Endothelial cell of umbilical vein (primary cell): ENCODE results near the gene STON2. TPM values are rescaled to one million over a fixed set of nuclear protein-coding genes. Genes with fewer than 3 reads are reported as not detected.

ENCODE experiments used
- BruUV-seq: library from RNA; stranded (reverse); fragments of 400-500 nt; replicated peaks from 2 replicates; lab custom pipeline; 2021; lab: Mats Ljungman, UMichigan
- CTCF ChIA-PET: fragments of 300-600, 350-600 bp; sonication (Branson Sonifier 250); formaldehyde crosslinking; loops from one replicate; lab custom pipeline; 2021; ENCODE audit warnings: antibody characterized with exemption, inconsistent platforms; lab: Charles Lee
- POLR2A ChIA-PET: fragments of 300-600, 350-600 bp; sonication (Branson Sonifier 250); formaldehyde crosslinking; loops from one replicate; lab custom pipeline; 2021; ENCODE audit warnings: antibody characterized with exemption, inconsistent platforms; lab: Charles Lee
- DNase-seq: peaks from one replicate; pipeline ENCODE4 v3.0.0-alpha.2; 2011; ENCODE audit warnings: low read depth, low spot score
- FAIRE-seq: peaks from 2 replicates; lab custom pipeline; 2011; peaks lifted over from hg19 to GRCh38; lab: Jason Lieb, UNC
- H2AFZ ChIP-seq: 2 replicates; pipeline ENCODE4 v1.6.0; 2012; ENCODE audit warnings: low read depth, low read length, control low read depth, inconsistent platforms
- H3K27ac ChIP-seq: 2 replicates; pipeline ENCODE4 v1.5.1; 2011; ENCODE audit warnings: low read depth, mild to moderate bottlenecking, control low read depth, low read length, moderate library complexity; ENCODE audit not compliant: insufficient read depth
- H3K27me3 ChIP-seq, 2 experiments: 2 replicates each; pipeline versions ENCODE4 v1.6.0 to v1.6.1; 2011; ENCODE audit warnings: low read length in 2 of 2, mixed read lengths in 1 of 2; ENCODE audit not compliant: control insufficient read depth in 2 of 2, insufficient read depth in 2 of 2
- H3K36me3 ChIP-seq, 2 experiments: 2 replicates in 1 of 2; 3 replicates in 1 of 2; pipeline ENCODE4 v1.5.1; 2011; ENCODE audit warnings: low read length in 2 of 2, mild to moderate bottlenecking in 1 of 2, moderate library complexity in 1 of 2; ENCODE audit not compliant: control insufficient read depth in 2 of 2, insufficient read depth in 2 of 2; ENCODE audit errors: extremely low read depth in 1 of 2
- H3K4me1 ChIP-seq: 3 replicates; pipeline ENCODE4 v1.5.1; 2011; ENCODE audit warnings: mild to moderate bottlenecking, low read length; ENCODE audit not compliant: control insufficient read depth, insufficient read depth; ENCODE audit errors: extremely low read depth
- H3K4me2 ChIP-seq: 2 replicates; pipeline ENCODE4 v1.6.1; 2011; ENCODE audit warnings: low read length, control low read depth, mixed read lengths; ENCODE audit not compliant: insufficient read depth
- H3K4me3 ChIP-seq, 3 experiments: fragments of 200-600 bp in 1 of 3; sonication (generic), shearing (Covaris generic) in 1 of 3; replicated peaks in 1 of 3; 2 replicates each; pipeline ENCODE4 v1.5.1; 2011 to 2016; ENCODE audit warnings: control low read depth in 3 of 3, low read length in 3 of 3, mild to moderate bottlenecking in 2 of 3, inconsistent platforms in 1 of 3, low read depth in 1 of 3, moderate library complexity in 1 of 3; ENCODE audit not compliant: insufficient read depth in 1 of 3
- H3K79me2 ChIP-seq: 2 replicates; pipeline ENCODE4 v1.6.0; 2012; ENCODE audit warnings: low read length, inconsistent platforms; ENCODE audit not compliant: control insufficient read depth, insufficient read depth
- H3K9ac ChIP-seq: replicated peaks from 2 replicates; pipeline ENCODE3; 2011; ENCODE audit warnings: low read length, control low read depth; ENCODE audit not compliant: insufficient read depth; ENCODE audit errors: extremely low read depth
- H3K9me1 ChIP-seq: replicated peaks from 3 replicates; pipeline ENCODE4 v1.6.0; 2011; ENCODE audit warnings: mild to moderate bottlenecking, low read length; ENCODE audit not compliant: control insufficient read depth, insufficient read depth; ENCODE audit errors: extremely low read depth
- H3K9me3 ChIP-seq: replicated peaks from 2 replicates; pipeline ENCODE4 v1.5.1; 2012; ENCODE audit warnings: low read length, inconsistent platforms; ENCODE audit not compliant: control insufficient read depth, insufficient read depth
- H4K20me1 ChIP-seq: replicated peaks from 2 replicates; pipeline ENCODE3; 2011; ENCODE audit warnings: mild to moderate bottlenecking, low read length; ENCODE audit not compliant: control insufficient read depth, insufficient read depth; ENCODE audit errors: extremely low read depth
- CTCF ChIP-seq, 2 donors: IDR thresholded peaks; 1 replicate in 1 of 2; 2 replicates in 1 of 2; pipeline ENCODE4 v1.5.1; 2011; ENCODE audit warnings: low read length in 2 of 2, mild to moderate bottlenecking in 2 of 2, moderate library complexity in 2 of 2, control low read depth in 1 of 2, inconsistent platforms in 1 of 2, low read depth in 1 of 2; ENCODE audit not compliant: insufficient read depth in 1 of 2; ENCODE audit errors: extremely low read depth in 1 of 2
- EZH2 ChIP-seq: IDR thresholded peaks from 2 replicates; pipeline ENCODE4 v1.6.1; 2012; ENCODE audit warnings: borderline replicate concordance, low read depth, mild to moderate bottlenecking, moderate library complexity, low read length, inconsistent platforms; ENCODE audit not compliant: severe bottlenecking
- FOS ChIP-seq: IDR thresholded peaks from 2 replicates; pipeline ENCODE4 v1.6.1; 2011; ENCODE audit warnings: mild to moderate bottlenecking, low read length, moderate library complexity, borderline replicate concordance; ENCODE audit not compliant: insufficient read depth
- GATA2 ChIP-seq: IDR thresholded peaks from 2 replicates; pipeline ENCODE4 v1.7.0; 2011; ENCODE audit warnings: low read depth, mild to moderate bottlenecking, moderate library complexity, mixed read lengths, low read length; ENCODE audit not compliant: insufficient read length, insufficient read depth
- JUN ChIP-seq: IDR thresholded peaks from 2 replicates; pipeline ENCODE4 v1.6.1; 2011; ENCODE audit warnings: borderline replicate concordance, low read depth; ENCODE audit not compliant: insufficient read length, insufficient read depth
- MAX ChIP-seq: IDR thresholded peaks from 2 replicates; pipeline ENCODE4 v1.6.1; 2011; ENCODE audit not compliant: insufficient read depth, insufficient read length
- MYC ChIP-seq: IDR thresholded peaks from one replicate; pipeline ENCODE4 v1.6.1; 2011; ENCODE audit warnings: mild to moderate bottlenecking, low read depth, low read length
- POLR2A ChIP-seq: IDR thresholded peaks from 2 replicates; pipeline ENCODE4 v1.6.1; 2012; ENCODE audit warnings: low read depth, mild to moderate bottlenecking, control low read depth, low read length
- POLR2AphosphoS5 ChIP-seq: IDR thresholded peaks from 2 replicates; pipeline ENCODE4 v1.6.1; 2012; ENCODE audit warnings: low read depth, mild to moderate bottlenecking, control low read depth, low read length, moderate library complexity; ENCODE audit not compliant: insufficient read depth
- dilution Hi-C: fragments of 300-500 bp; cut with MboI; formaldehyde crosslinking; loops from one replicate; pipeline ENCODE4 v1.15.0; 2019; ENCODE audit warnings: low sequenced_read_pairs; ENCODE audit not compliant: extremely low pct_ligation_motif_present
- intact Hi-C: fragments of 100-400 bp; cut with micrococcal nuclease; formaldehyde crosslinking; loops from one replicate; pipeline ENCODE4 v1.10.0; 2022
- polyA plus RNA-seq, 4 experiments: library from polyadenylated mRNA; depleted of rRNA in 3 of 4; stranded (reverse) in 3 of 4; unstranded in 1 of 4; fragments of >200 nt; gene quantifications; 2 replicates each; pipeline versions ENCODE4 v1.2.1 to v1.2.3, GENCODE V29; 2011 to 2012; ENCODE audit warnings: missing spikeins in 1 of 4
- total RNA-seq: library from RNA; stranded (reverse); gene quantifications from 2 replicates; pipeline ENCODE4 v1.2.3, GENCODE V29; 2021

Gene STON2
- total and polyA plus RNA-seq, 2 donors (not counting 3 experiments of a cell fraction or from before 2014, with no cell fraction given) = not detected

- TF ChIP-seq POLR2AphosphoS5 = no peak
- no peak for TF ChIP-seq MAX
- no peak for TF ChIP-seq GATA2
- TF ChIP-seq CTCF (IDR thresholded peaks at IDR 0.05; ENCODE audit: extremely low read depth in 1 of 2, insufficient read depth in 1 of 2, low read depth in 1 of 2, low read length in 2 of 2) = no peak
- TF ChIP-seq EZH2 = no peak
- no peak for TF ChIP-seq FOS
- no peak for TF ChIP-seq JUN
- no peak for TF ChIP-seq MYC
- no peak for TF ChIP-seq POLR2A
- dilution Hi-C loops = no loop called here
- Histone ChIP-seq H3K9me1 (no peaks in the 10 kb centered on the region), H3K4me2 (no peak overlapping the region), H3K36me3 (no peaks in the 10 kb centered on the region), H3K79me2 (no peaks in the 10 kb centered on the region), H3K4me1 (no peaks in the 10 kb centered on the region), H3K27me3 (no peaks in the 10 kb centered on the region), H4K20me1 (no peaks in the 10 kb centered on the region), H2AFZ (no peak overlapping the region), H3K9me3 (peaks cover 3% of the 10 kb centered on the region), H3K4me3 (no peak overlapping the region), H3K27ac (no peak overlapping the region), H3K9ac (no peak overlapping the region)
- BruUV-seq = no TSS peak
- ChIA-PET CTCF (no interaction called here), POLR2A (no interaction called here)
- DNase-seq (no peak), FAIRE-seq (no peak)
- intact Hi-C loops = no loop called here
Observed at GRCh38 chr14:81398196-81398891, 1.8 kb downstream of the STON2 start.
